NCI-H1092 (cell line): ENCODE results near the gene LYPD6B.

Experiments
- DNase-seq: peaks from one replicate; lab custom pipeline; 2025; lab: John Stamatoyannopoulos, UW

LYPD6B gene

GRCh38 chr2:149119368-149119767 lies 80.9 kb downstream of the LYPD6B start:
- DNase-seq, result no peak

GRCh38 chr2:149122516-149122915 lies 84.0 kb downstream of the LYPD6B start:
- DNase-seq, result no peak

GRCh38 chr2:149125031-149125725 lies 86.7 kb downstream of the LYPD6B start:
- DNase-seq, result peak; percentile 3

- no peak for DNase-seq
Measured at GRCh38 chr2:149129433-149129832, 90.9 kb downstream of the LYPD6B start.

GRCh38 chr2:149132339-149132738 lies 93.8 kb downstream of the LYPD6B start:
- DNase-seq, result no peak

- DNase-seq, result no peak
Measured at GRCh38 chr2:149132901-149133300, 94.4 kb downstream of the LYPD6B start.

- no peak for DNase-seq
Measured at GRCh38 chr2:149134335-149134923, 95.9 kb downstream of the LYPD6B start.

- DNase-seq, result no peak
Measured at GRCh38 chr2:149136111-149136510, 97.6 kb downstream of the LYPD6B start.

GRCh38 chr2:149141046-149141445 lies 102.5 kb downstream of the LYPD6B start:
- no peak for DNase-seq

GRCh38 chr2:149143734-149144133 lies 105.2 kb downstream of the LYPD6B start:
- no peak for DNase-seq

- no peak for DNase-seq
Measured at GRCh38 chr2:149145314-149146295, 107.1 kb downstream of the LYPD6B start.

GRCh38 chr2:149146876-149147275 lies 108.4 kb downstream of the LYPD6B start:
- no peak for DNase-seq

GRCh38 chr2:149148194-149149006 lies 109.9 kb downstream of the LYPD6B start:
- no peak for DNase-seq

GRCh38 chr2:149149007-149149297 lies 110.5 kb downstream of the LYPD6B start:
- no peak for DNase-seq

- DNase-seq, result no peak
Measured at GRCh38 chr2:149152469-149152953, 114.0 kb downstream of the LYPD6B start.

- no peak for DNase-seq
Measured at GRCh38 chr2:149155196-149155969, 116.9 kb downstream of the LYPD6B start.

GRCh38 chr2:149155988-149156387 lies 117.5 kb downstream of the LYPD6B start:
- DNase-seq, result no peak

GRCh38 chr2:149156971-149157740 lies 118.7 kb downstream of the LYPD6B start:
- no peak for DNase-seq

- DNase-seq, result no peak
Measured at GRCh38 chr2:149158957-149159356, 120.5 kb downstream of the LYPD6B start.

GRCh38 chr2:149160195-149160594 lies 121.7 kb downstream of the LYPD6B start:
- no peak for DNase-seq
